ENCODE results near the gene PRRG2.

Gene PRRG2

GRCh38 chr19:49583239-49583638 is 2.1 kb downstream of the PRRG2 start:
- in situ Hi-C loops (cut with HindIII; ENCODE audit: low sequenced_read_pairs): no loop called here

GRCh38 chr19:49585023-49585422 is 3.9 kb downstream of the PRRG2 start:
- in situ Hi-C loops (cut with HindIII; ENCODE audit: low sequenced_read_pairs): no loop called here

GRCh38 chr19:49587227-49587626 is 6.1 kb downstream of the PRRG2 start:
- in situ Hi-C loops (cut with HindIII; ENCODE audit: low sequenced_read_pairs): no loop called here

- in situ Hi-C loops (cut with HindIII; ENCODE audit: low sequenced_read_pairs): no loop called here
These were observed 7.4 kb downstream of the PRRG2 start for GRCh38 chr19:49588365-49589122.

DNA sequence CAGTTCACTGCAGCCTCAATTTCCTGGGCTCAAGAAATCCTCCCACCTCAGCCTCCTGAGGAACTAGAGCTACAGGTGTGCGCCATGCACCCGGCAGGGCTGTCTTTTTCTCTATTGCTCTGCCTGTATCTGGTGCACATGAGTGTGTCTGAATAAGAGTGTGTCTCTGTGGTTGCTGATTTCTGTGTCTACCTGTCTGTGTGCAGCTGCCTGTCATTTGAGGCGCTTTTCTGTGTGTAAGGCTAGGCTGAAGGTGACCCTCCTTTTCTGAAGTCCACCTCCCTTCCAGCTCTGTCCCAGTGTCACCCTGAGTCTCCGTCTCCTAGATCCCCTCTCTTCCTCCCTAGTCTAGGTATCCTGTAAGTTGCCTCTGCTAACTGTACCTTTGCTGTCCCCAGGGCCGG is 8.4 kb downstream of the PRRG2 start:
- in situ Hi-C loops (cut with HindIII; ENCODE audit: low sequenced_read_pairs): no loop called here

GRCh38 chr19:49590071-49590970 is 9.2 kb downstream of the PRRG2 start:
- in situ Hi-C loops (cut with HindIII; ENCODE audit: low sequenced_read_pairs): no loop called here

DNA sequence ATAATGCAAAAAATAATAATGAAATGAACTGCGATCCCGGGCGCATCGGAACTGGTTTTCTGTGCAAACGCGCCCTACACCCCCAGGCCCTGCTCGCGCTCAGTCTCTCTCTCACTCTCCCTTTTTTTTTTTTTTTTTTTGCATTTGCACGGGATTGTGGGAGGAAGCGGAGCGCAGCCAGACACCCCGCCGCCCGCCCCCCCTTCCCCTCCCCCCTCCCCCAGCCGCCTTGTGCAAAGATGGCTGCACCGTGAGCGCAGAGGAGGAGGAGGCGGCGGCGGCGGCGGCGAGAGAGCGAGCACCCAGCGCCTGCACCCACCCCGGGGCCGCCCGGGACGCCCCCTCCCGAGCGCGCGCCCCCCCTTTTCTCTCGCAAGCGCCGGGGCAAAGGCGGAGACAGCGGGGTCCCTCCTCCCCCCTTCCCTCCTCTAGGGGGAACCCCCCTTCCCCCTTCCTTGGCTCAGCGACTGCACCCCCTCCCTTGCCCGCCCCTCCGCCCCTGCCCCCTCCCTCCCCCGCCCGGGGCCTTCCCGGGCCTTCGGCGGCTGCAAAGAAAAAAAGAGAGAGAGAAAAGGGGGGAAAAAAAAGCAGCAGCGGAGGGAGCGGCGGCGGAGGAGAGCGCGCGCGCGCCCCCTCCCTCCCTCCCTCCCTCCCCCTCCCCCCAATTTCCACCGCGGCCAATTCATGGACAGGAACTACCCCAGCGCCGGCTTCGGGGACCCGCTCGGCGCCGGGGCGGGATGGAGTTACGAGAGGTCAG is 10.0 kb downstream of the PRRG2 start, which contains the start of gene PRR12:
TSS of gene PRR12 (plus strand) at position 212 of the 760 bp plus-strand sequence. CDS start at position 685, 473 bp downstream.
- in situ Hi-C loops (cut with HindIII; ENCODE audit: low sequenced_read_pairs): no loop called here

- in situ Hi-C loops (cut with HindIII; ENCODE audit: low sequenced_read_pairs): no loop called here
These were observed 10.8 kb downstream of the PRRG2 start for GRCh38 chr19:49591731-49592485.

GRCh38 chr19:49592486-49593232 is 11.5 kb downstream of the PRRG2 start:
- in situ Hi-C loops (cut with HindIII; ENCODE audit: low sequenced_read_pairs): no loop called here

DNA sequence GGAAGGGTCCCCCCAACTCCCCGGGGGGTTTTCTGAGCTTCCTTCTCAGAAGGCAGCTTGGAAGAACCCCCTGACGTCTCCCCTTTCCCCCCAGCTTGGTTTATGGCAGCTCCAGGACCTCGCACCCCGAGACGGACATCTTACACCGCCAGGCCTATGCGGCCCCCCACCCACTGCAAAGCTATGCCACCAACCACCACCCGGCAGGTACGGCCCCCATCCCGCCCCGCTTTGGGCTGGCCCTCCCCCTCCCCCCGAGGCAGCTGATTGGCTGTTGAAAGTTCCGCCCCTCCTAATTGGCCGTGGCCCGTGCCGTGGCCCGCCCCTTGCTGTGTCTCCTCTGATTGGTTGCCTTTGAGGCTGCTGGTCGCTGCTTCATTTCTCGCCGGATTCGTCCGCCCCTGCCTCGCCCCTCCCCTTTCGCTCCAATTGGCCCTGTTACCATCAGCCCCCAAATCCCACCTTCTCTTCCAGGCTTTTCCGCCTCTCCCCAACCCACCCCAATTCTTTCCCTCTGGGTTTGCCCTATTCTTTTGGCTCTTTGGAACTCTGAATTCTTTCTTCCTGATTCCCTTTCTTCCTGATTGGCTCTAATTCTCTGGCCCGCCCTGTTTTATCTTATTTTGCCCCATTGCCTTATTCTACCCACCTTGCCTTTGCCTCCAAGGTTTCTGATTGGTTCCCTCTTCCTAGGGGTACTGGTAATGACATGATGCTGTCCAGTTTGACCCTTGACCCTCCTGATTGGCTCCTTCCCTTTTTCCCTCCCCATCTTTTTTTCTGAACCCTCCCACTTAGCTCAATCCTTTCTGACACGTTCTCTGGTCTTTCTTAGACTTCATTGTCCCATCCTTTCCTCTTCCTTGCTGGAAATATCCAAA is 12.4 kb downstream of the PRRG2 start:
- in situ Hi-C loops (cut with HindIII; ENCODE audit: low sequenced_read_pairs): no loop called here

DNA sequence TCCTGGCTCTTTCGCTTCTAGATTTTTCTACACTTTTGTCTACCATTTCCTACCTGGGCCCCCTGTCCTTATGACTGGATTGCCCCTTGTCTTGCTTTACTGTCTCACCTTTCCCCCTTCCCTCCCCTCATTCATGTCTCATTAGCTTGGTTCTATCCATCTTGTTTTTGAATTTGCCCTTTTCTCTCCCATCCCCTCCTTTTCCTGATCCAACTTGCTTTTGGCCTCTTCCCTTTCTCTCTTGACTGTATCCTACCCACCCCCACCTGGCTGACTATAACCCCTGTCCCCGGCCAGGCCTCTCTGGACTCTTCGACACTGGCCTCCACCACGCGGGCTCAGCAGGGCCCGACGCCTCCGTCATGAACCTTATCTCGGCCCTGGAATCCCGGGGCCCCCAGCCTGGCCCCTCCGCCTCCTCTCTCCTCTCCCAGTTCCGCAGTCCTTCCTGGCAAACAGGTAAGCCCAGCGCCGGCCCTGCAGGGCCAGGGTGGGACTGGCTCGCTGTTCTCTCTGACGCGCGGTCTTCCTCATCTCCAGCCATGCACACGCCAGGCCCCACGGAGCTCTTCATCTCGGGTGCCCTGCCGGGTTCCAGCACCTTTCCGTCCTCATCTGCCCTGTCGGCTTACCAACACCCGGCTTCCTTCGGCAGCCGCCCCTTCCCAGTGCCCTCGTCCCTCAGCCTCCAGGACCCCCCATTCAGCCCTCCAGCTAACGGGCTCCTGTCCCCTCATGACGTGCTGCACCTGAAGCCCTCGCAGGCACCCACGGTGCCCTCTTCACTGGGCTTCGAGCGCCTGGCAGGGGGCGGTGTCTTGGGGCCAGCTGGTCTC is 13.3 kb downstream of the PRRG2 start:
- in situ Hi-C loops (cut with HindIII; ENCODE audit: low sequenced_read_pairs): no loop called here

DNA sequence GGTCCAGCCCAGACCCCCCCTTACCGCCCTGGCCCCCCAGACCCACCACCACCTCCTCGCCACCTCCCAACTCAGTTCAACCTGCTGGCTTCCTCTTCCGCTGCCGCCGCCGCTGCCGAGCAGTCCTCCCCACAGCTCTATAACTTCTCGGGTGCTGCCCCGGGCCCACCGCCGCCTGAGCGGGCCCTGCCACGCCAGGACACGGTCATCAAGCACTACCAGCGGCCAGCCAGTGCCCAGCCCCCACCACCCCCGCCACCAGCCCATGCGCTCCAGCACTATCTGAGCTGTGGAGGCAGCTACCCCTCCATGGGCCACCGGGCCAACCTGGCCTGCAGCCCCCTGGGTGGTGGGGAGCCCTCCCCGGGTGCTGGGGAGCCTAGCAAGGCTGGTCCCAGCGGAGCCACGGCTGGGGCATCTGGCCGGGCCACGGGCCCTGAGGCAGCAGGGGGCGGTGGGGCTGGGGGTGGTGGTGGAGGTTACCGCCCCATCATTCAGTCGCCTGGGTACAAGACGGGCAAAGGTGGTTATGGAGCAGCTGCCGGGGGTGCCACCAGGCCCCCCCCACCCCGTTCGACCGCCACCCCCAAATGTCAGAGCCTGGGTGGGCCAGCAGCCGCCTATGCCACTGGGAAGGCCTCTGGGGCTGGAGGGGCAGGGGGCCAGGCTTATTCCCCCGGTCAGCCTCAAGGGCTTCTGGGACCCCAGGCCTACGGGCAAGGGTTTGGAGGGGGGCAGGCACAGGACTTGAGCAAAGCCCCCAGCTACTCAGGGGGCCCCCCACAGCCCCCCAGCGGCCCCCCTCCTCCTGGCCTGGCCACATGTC is 14.1 kb downstream of the PRRG2 start:
- in situ Hi-C loops (cut with HindIII; ENCODE audit: low sequenced_read_pairs): no loop called here

GRCh38 chr19:49595819-49596404 is 14.8 kb downstream of the PRRG2 start:
- in situ Hi-C loops (cut with HindIII; ENCODE audit: low sequenced_read_pairs): no loop called here

DNA sequence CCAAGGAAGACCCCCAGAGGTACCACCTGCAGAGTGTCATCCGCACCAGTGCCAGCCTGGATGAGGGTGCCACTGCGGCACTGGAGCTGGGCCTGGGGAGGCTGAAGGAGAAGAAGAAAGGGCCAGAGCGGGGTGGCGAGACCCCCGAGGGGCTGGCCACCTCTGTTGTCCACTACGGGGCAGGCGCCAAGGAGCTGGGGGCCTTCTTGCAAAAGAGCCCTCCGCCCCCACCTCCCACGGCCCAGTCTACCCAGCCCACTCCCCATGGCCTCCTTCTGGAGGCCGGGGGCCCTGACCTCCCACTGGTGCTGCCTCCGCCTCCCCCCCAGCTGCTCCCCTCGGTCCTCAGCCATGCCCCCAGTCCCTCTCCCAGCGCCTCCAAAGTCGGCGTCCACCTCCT is 15.3 kb downstream of the PRRG2 start:
- in situ Hi-C loops (cut with HindIII; ENCODE audit: low sequenced_read_pairs): no loop called here

DNA sequence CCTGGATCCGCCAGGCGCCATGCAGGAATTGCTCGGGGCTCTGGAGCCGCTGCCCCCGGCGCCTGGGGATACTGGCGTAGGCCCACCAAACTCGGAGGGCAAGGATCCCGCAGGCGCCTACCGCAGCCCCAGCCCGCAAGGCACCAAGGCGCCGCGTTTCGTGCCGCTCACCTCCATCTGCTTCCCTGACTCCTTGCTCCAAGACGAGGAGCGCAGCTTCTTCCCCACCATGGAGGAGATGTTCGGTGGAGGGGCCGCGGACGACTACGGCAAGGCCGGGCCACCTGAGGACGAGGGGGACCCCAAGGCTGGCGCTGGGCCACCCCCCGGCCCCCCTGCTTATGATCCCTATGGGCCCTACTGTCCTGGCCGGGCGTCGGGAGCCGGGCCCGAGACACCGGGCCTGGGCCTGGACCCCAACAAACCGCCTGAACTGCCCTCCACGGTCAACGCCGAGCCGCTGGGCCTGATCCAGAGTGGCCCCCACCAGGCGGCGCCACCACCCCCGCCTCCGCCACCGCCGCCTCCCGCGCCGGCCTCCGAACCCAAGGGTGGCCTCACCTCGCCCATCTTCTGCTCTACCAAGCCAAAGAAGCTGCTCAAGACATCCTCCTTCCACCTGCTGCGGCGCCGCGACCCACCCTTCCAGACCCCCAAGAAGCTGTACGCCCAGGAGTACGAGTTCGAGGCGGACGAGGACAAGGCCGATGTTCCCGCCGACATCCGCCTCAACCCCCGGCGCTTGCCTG is 16.0 kb downstream of the PRRG2 start:
- in situ Hi-C loops (cut with HindIII; ENCODE audit: low sequenced_read_pairs): no loop called here

- in situ Hi-C loops (cut with HindIII; ENCODE audit: low sequenced_read_pairs): no loop called here
These were observed 16.5 kb downstream of the PRRG2 start for GRCh38 chr19:49597703-49597974.

All from endothelial cell of hepatic sinusoid (primary cell).